ENCODE data around the gene CELA3B. TPM values are rescaled to one million over a fixed set of nuclear protein-coding genes. Genes with fewer than 3 reads are reported as not detected.

Gene CELA3B
- total and polyA plus RNA-seq, 2 of the 13 experiments (the other 11 are each of a cell fraction or from before 2014, with no cell fraction given), result 0.34 TPM; not detected in 1

DNA sequence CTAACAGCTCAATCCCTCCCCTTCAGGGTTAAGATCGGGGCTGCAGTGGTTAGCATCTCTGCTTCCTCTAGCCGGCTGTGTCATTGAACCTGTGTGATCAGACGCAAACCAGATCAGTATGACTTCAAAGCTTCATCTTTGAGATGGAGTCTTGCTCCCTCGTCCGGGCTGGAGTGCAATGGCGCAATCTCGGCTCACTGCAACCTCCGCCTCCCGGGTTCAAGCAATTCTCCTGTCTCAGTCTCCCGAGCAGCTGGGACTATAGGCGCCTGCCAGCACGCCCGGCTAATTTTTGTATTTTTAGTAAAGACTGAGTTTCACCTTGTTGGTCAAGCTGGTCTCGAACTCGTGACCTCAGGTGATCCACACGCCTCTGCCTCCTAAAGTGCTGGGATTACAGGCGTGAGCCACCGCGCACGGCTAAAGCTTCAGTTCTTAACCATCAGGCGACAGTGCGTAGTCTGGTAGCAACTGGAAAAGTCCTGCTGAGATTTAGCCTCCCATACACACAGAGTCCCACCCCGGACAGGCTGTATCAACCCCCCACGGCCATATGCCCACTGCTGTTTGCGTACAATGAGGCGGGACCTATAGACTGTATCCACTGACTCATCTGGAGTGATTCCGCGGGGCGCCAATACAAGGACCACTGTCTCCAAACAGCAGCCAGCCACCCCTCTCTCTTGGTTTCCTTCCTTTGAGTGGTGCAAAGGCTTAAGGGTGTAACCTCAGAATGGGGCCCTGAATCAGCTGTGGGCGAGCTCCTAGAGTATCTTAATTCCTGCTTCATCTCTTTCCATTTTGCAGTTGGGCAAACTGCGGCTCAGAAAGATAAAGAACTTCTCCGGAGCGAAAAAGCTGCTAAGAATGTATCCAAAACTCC lies 47.9 kb downstream of the CELA3B start (continued):
- TF ChIP-seq ZNF224 (CRISPR knock-in tag; IDR thresholded peaks at IDR 0.05) (no peak), ZNF557 (CRISPR knock-in tag; IDR thresholded peaks at IDR 0.05) (peak; percentile 18; the same call in 1 of the 2 replicates), ZNF773 (CRISPR knock-in tag; IDR thresholded peaks at IDR 0.05; ENCODE audit: borderline replicate concordance) (no peak), FIP1L1 (IDR thresholded peaks at IDR 0.05; ENCODE audit: borderline replicate concordance, insufficient read depth, low read depth, low read length) (no peak), FOXA3 (CRISPR knock-in tag; IDR thresholded peaks at IDR 0.05) (no peak), KLF13 (CRISPR knock-in tag; IDR thresholded peaks at IDR 0.05) (no peak), U2AF2 (IDR thresholded peaks at IDR 0.05; ENCODE audit: low read depth, low read length) (no peak), BHLHE40 (IDR thresholded peaks at IDR 0.05; ENCODE audit: low read length) (no peak), GABPB1 (CRISPR knock-in tag; IDR thresholded peaks at IDR 0.05) (no peak), BCL6 (CRISPR knock-in tag; IDR thresholded peaks at IDR 0.05) (no peak), RXRA (CRISPR knock-in tag; IDR thresholded peaks at IDR 0.05) (no peak; the same call in 1 of the 2 replicates), ZMAT3 (CRISPR knock-in tag; conservative IDR thresholded peaks at IDR 0.05) (no peak), HOXA5 (CRISPR knock-in tag; IDR thresholded peaks at IDR 0.05) (no peak), REL (CRISPR knock-in tag; conservative IDR thresholded peaks at IDR 0.05) (no peak), KLF11 (CRISPR knock-in tag; IDR thresholded peaks at IDR 0.05) (0 out of 2 replicates have a peak, but pooled peaks have one; percentile 46), HNRNPL (IDR thresholded peaks at IDR 0.05; ENCODE audit: low read depth, low read length) (no peak), ZNF530 (CRISPR knock-in tag; IDR thresholded peaks at IDR 0.05; ENCODE audit: low read depth) (no peak), SUZ12 (IDR thresholded peaks at IDR 0.05; ENCODE audit: low read depth, low read length) (no peak), ZMYM4 (CRISPR knock-in tag; IDR thresholded peaks at IDR 0.05) (no peak), NFE2 (CRISPR knock-in tag; IDR thresholded peaks at IDR 0.05) (no peak), KLF15 (CRISPR knock-in tag; IDR thresholded peaks at IDR 0.05; ENCODE audit: borderline replicate concordance) (no peak), ZNF563 (CRISPR knock-in tag; IDR thresholded peaks at IDR 0.05) (no peak; the same call in 1 of the 2 replicates)
- TF ChIP-seq, protein P1, sequence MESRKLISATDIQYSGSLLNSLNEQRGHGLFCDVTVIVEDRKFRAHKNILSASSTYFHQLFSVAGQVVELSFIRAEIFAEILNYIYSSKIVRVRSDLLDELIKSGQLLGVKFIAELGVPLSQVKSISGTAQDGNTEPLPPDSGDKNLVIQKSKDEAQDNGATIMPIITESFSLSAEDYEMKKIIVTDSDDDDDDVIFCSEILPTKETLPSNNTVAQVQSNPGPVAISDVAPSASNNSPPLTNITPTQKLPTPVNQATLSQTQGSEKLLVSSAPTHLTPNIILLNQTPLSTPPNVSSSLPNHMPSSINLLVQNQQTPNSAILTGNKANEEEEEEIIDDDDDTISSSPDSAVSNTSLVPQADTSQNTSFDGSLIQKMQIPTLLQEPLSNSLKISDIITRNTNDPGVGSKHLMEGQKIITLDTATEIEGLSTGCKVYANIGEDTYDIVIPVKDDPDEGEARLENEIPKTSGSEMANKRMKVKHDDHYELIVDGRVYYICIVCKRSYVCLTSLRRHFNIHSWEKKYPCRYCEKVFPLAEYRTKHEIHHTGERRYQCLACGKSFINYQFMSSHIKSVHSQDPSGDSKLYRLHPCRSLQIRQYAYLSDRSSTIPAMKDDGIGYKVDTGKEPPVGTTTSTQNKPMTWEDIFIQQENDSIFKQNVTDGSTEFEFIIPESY (CRISPR knock-in tag; IDR thresholded peaks at IDR 0.05), result no peak
- TF ChIP-seq, protein P2, sequence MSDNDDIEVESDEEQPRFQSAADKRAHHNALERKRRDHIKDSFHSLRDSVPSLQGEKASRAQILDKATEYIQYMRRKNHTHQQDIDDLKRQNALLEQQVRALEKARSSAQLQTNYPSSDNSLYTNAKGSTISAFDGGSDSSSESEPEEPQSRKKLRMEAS (IDR thresholded peaks at IDR 0.05), result no peak
- TF ChIP-seq, protein P3, sequence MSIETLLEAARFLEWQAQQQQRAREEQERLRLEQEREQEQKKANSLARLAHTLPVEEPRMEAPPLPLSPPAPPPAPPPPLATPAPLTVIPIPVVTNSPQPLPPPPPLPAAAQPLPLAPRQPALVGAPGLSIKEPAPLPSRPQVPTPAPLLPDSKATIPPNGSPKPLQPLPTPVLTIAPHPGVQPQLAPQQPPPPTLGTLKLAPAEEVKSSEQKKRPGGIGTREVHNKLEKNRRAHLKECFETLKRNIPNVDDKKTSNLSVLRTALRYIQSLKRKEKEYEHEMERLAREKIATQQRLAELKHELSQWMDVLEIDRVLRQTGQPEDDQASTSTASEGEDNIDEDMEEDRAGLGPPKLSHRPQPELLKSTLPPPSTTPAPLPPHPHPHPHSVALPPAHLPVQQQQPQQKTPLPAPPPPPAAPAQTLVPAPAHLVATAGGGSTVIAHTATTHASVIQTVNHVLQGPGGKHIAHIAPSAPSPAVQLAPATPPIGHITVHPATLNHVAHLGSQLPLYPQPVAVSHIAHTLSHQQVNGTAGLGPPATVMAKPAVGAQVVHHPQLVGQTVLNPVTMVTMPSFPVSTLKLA (IDR thresholded peaks at IDR 0.05), result no peak
- TF ChIP-seq, protein P4, sequence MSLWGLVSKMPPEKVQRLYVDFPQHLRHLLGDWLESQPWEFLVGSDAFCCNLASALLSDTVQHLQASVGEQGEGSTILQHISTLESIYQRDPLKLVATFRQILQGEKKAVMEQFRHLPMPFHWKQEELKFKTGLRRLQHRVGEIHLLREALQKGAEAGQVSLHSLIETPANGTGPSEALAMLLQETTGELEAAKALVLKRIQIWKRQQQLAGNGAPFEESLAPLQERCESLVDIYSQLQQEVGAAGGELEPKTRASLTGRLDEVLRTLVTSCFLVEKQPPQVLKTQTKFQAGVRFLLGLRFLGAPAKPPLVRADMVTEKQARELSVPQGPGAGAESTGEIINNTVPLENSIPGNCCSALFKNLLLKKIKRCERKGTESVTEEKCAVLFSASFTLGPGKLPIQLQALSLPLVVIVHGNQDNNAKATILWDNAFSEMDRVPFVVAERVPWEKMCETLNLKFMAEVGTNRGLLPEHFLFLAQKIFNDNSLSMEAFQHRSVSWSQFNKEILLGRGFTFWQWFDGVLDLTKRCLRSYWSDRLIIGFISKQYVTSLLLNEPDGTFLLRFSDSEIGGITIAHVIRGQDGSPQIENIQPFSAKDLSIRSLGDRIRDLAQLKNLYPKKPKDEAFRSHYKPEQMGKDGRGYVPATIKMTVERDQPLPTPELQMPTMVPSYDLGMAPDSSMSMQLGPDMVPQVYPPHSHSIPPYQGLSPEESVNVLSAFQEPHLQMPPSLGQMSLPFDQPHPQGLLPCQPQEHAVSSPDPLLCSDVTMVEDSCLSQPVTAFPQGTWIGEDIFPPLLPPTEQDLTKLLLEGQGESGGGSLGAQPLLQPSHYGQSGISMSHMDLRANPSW (CRISPR knock-in tag; IDR thresholded peaks at IDR 0.05; ENCODE audit: borderline replicate concordance), result no peak

Measured in HepG2 (cell line).